NCI-H2171 treated with DMSO at 0.1 percent for 48 hours (cell line): ENCODE results near the gene DEFB116.
"Not testable (repeated sequence)": the region's sequence is repeated elsewhere in the genome, so short reads cannot be mapped to it uniquely, and the experiment has no call there.

Experiments used
- DNase-seq: peaks from one replicate; lab custom pipeline; 2025; lab: John Stamatoyannopoulos, UW

DEFB116 gene

GRCh38 chr20:31308535-31309162, at the start of gene DEFB116:
Gene DEFB116, minus strand, starts transcription at chr20:31308585. Its CDS starts 0 bp downstream, at chr20:31308585.
- no peak for DNase-seq

GRCh38 chr20:31355981-31356380, 47.6 kb upstream of the DEFB116 start:
- DNase-seq: no peak

- no peak for DNase-seq
Observed at GRCh38 chr20:31341470-31341869, 33.1 kb upstream of the DEFB116 start.

GRCh38 chr20:31330893-31331292, 22.5 kb upstream of the DEFB116 start:
- DNase-seq: no peak

- no peak for DNase-seq
Observed at GRCh38 chr20:31322504-31322903, 14.1 kb upstream of the DEFB116 start.

- not testable (repeated sequence) for DNase-seq
Observed at GRCh38 chr20:31284964-31285363, 23.4 kb downstream of the DEFB116 start.

GRCh38 chr20:31278178-31278577, 30.2 kb downstream of the DEFB116 start:
- no peak for DNase-seq

GRCh38 chr20:31274441-31274840, 33.9 kb downstream of the DEFB116 start:
- DNase-seq: no peak

GRCh38 chr20:31260326-31260932, 48.0 kb downstream of the DEFB116 start:
- peak; percentile 30 for DNase-seq

GRCh38 chr20:31257364-31257763, 51.0 kb downstream of the DEFB116 start, which contains the start of gene DEFB115:
Gene DEFB115, plus strand, starts transcription at chr20:31257664. Its CDS starts 0 bp downstream, at chr20:31257664.
- DNase-seq: no peak

GRCh38 chr20:31256959-31257358, 51.4 kb downstream of the DEFB116 start:
- DNase-seq: no peak
